ENCODE results near the gene FAM111B. TPM values are rescaled to one million over a fixed set of nuclear protein-coding genes. Genes with fewer than 3 reads are reported as not detected.

The FAM111B gene
- total RNA-seq, 1 experiment from 2014 or later: 10.7 TPM

DNA sequence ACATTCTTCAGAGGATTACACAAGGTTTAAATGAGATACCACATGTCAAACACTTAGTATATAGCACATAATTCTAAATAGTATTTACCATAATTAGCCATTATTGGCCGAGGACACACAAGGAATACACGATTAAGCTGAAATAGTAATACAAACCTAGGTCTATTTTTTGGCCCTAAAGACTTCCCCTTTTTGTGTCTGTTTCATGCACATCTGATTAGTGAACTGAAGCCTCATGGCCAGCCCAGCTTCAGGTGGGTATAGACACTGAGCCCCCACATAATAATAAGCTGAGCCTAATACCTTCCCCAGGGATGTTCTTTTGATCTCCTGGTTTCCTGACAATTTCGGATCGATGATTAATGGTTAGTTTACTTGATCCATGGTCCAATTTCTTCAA is 18.9 kb upstream of the FAM111B start:
- CTCF ChIA-PET: no interaction called here
- no peak overlapping the region for H3K27ac ChIP-seq (ENCODE audit: low read depth, low read length)

More for the DNA sequence above, 18.9 kb upstream of the FAM111B start:
- Histone ChIP-seq H3K9ac (ENCODE audit: low read length) (no peak overlapping the region), H3K79me2 (ENCODE audit: insufficient read depth, low read length) (no peaks in the 10 kb centered on the region), H3K9me2 (ENCODE audit: insufficient read depth) (no peaks in the 10 kb centered on the region), H3K4me2 (ENCODE audit: low read length) (no peak overlapping the region), H3K9me3 (ENCODE audit: control insufficient read depth in 1 of 2, insufficient read depth in 1 of 2, low read depth in 1 of 2, low read length in 2 of 2) (no peaks in the 10 kb centered on the region), H2AFZ (ENCODE audit: low read depth, low read length, poor library complexity, severe bottlenecking) (no peak overlapping the region), H3K4me3 (replicated peaks in 1 of 2; ENCODE audit: low read depth in 1 of 2, low read length in 2 of 2) (no peak overlapping the region), H3K27me3 (ENCODE audit: insufficient read depth, low read length) (peaks cover 23% of the 10 kb centered on the region), H3K36me3 (ENCODE audit: control insufficient read depth in 1 of 2, insufficient read depth in 2 of 2, low read length in 2 of 2) (no peaks in the 10 kb centered on the region), H4K20me1 (ENCODE audit: insufficient read depth) (no peaks in the 10 kb centered on the region), H3K4me1 (ENCODE audit: control insufficient read depth in 1 of 2, insufficient read depth in 2 of 2, low read length in 2 of 2) (no peaks in the 10 kb centered on the region)
- no peak for TF ChIP-seq ZFX (IDR thresholded peaks at IDR 0.05)
- TF ChIP-seq ZBTB33 (IDR thresholded peaks at IDR 0.05; ENCODE audit: extremely low read depth, insufficient replicate concordance, low read length): no peak
- TF ChIP-seq, protein P1, sequence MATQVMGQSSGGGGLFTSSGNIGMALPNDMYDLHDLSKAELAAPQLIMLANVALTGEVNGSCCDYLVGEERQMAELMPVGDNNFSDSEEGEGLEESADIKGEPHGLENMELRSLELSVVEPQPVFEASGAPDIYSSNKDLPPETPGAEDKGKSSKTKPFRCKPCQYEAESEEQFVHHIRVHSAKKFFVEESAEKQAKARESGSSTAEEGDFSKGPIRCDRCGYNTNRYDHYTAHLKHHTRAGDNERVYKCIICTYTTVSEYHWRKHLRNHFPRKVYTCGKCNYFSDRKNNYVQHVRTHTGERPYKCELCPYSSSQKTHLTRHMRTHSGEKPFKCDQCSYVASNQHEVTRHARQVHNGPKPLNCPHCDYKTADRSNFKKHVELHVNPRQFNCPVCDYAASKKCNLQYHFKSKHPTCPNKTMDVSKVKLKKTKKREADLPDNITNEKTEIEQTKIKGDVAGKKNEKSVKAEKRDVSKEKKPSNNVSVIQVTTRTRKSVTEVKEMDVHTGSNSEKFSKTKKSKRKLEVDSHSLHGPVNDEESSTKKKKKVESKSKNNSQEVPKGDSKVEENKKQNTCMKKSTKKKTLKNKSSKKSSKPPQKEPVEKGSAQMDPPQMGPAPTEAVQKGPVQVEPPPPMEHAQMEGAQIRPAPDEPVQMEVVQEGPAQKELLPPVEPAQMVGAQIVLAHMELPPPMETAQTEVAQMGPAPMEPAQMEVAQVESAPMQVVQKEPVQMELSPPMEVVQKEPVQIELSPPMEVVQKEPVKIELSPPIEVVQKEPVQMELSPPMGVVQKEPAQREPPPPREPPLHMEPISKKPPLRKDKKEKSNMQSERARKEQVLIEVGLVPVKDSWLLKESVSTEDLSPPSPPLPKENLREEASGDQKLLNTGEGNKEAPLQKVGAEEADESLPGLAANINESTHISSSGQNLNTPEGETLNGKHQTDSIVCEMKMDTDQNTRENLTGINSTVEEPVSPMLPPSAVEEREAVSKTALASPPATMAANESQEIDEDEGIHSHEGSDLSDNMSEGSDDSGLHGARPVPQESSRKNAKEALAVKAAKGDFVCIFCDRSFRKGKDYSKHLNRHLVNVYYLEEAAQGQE (IDR thresholded peaks at IDR 0.05; ENCODE audit: low read depth): no peak
- TF ChIP-seq EZH2phosphoT487 (IDR thresholded peaks at IDR 0.05; ENCODE audit: borderline replicate concordance): no peak
- no peak for TF ChIP-seq FOSL1 (IDR thresholded peaks at IDR 0.05; ENCODE audit: low read depth)
- TF ChIP-seq SRF (IDR thresholded peaks at IDR 0.05; ENCODE audit: low read depth): no peak
- no peak for TF ChIP-seq SIN3A (IDR thresholded peaks at IDR 0.05; ENCODE audit: low read depth)
- TF ChIP-seq SP1 (IDR thresholded peaks at IDR 0.05; ENCODE audit: low read depth): no peak
- TF ChIP-seq ELF1 (IDR thresholded peaks at IDR 0.05; ENCODE audit: borderline replicate concordance, low read depth): no peak
- TF ChIP-seq EZH2 (IDR thresholded peaks at IDR 0.05): no peak
- TF ChIP-seq POLR2A (IDR thresholded peaks at IDR 0.05; ENCODE audit: borderline replicate concordance, extremely low read depth, insufficient read depth, insufficient read length): no peak
- no peak for TF ChIP-seq YY1 (IDR thresholded peaks at IDR 0.05; ENCODE audit: extremely low read depth, insufficient replicate concordance, low read depth, low read length)
- TF ChIP-seq CBX3 (IDR thresholded peaks at IDR 0.05; ENCODE audit: low read depth): no peak
- no peak for TF ChIP-seq POLR2AphosphoS5 (IDR thresholded peaks at IDR 0.05; ENCODE audit: low read depth, low read length)
- no peak for TF ChIP-seq CTCF (IDR thresholded peaks at IDR 0.05 in 2 of 3, conservative IDR thresholded peaks at IDR 0.05 in 1 of 3; ENCODE audit: borderline replicate concordance in 1 of 3, insufficient read depth in 1 of 3, low read depth in 2 of 3, low read length in 2 of 3)
- ChIA-PET RAD21 (ENCODE audit: low non-redundant PET in 1 of 2, low total read pairs in 2 of 2, uncharacterized antibody in 2 of 2, unreplicated experiment in 2 of 2) (no interaction called here), POLR2A (no interaction called here)
- DNase-seq (ENCODE audit: low read depth, low spot score) (no peak), ATAC-seq (no peak)
- intact Hi-C loops (cut with micrococcal nuclease): no loop called here
- BruUV-seq (replicated peaks): no TSS peak

All from HCT116 (cell line).